ENCODE results near the gene AREL1.

GRCh38 chr14:74702293-74702692 lies 10.6 kb downstream of the AREL1 start:
- TF ChIP-seq CTCF (IDR thresholded peaks at IDR 0.05), result no peak
- no peak for TF ChIP-seq POLR2A (IDR thresholded peaks at IDR 0.05)
